ENCODE results near the gene KCNQ5. TPM values are rescaled to one million over a fixed set of nuclear protein-coding genes. Genes with fewer than 3 reads are reported as not detected.
A peak's percentile ranks its signal among the peaks of the same experiment; 100 is the strongest.
"Not testable (repeated sequence)": the region's sequence is repeated elsewhere in the genome, so short reads cannot be mapped to it uniquely, and the experiment has no call there.

The KCNQ5 gene
- total RNA-seq, 3 donors from 2014 or later (not counting 1 experiment from before 2014, with no cell fraction given): 8.2 to 9.7 (median 8.7) TPM

DNA sequence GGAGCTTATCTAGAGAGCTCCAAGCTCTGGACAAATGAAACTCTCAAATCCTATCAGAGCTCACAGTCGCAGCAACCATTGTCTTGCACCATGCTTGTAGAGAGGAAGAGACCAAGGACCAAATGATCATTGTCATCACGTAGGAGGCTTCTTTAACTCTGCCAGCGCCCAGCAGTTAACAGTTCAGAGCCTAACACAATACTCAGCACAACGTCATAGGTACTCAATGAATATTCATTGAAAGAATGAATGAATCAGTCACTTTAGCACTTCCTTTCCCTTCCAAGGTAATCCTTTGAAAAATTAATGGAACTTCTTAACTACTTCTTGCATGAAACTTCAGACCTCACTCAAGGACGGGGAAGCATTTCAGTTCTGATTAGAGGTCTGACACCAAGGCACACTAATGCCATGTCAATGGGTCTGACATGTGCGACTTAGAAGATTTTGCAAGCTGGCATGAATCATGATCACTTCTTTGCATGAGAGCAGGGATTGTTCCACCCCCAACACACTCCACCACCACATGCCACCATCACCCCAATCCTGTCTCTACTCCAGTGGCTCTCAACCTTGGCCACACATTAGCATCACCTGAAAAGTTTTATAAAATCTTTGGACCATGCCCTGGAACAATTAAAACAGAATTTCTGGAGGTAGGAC is 558.3 kb downstream of the KCNQ5 start:
- no peaks in the 10 kb centered on the region for H3K36me3 Mint-ChIP-seq
- DNase-seq (no peak), ATAC-seq (no peak)
- peaks cover 4% of the 10 kb centered on the region for H3K4me1 ChIP-seq (ENCODE audit: control insufficient read depth, insufficient read depth, low read length)
- no peak overlapping the region for H3K27ac ChIP-seq (ENCODE audit: low read length)
- no peak overlapping the region for H3K4me3 Mint-ChIP-seq
- H3K27me3 ChIP-seq (ENCODE audit: control insufficient read depth, insufficient read depth, low read length): no peaks in the 10 kb centered on the region
- TF ChIP-seq CTCF (IDR thresholded peaks at IDR 0.05): no peak
- H3K36me3 ChIP-seq (ENCODE audit: control insufficient read depth, insufficient read depth, low read length): no peaks in the 10 kb centered on the region
- peaks cover 6 to 8% of the 10 kb centered on the region in 2 donors for H3K4me1 Mint-ChIP-seq
- peak overlapping the region in 1 of 2 donors; percentile 39 for H3K27ac Mint-ChIP-seq
- no peak overlapping the region for H3K4me3 ChIP-seq (ENCODE audit: low read length)
- H3K9me3 ChIP-seq (ENCODE audit: control insufficient read depth, insufficient read depth, low read length): no peaks in the 10 kb centered on the region
- intact Hi-C loops (cut with micrococcal nuclease): loop anchor here (2.0 kb wide), 1 partner anchor 563 kb away; no protein-coding TSS in a partner anchor
- no peaks in the 10 kb centered on the region for H3K27me3 Mint-ChIP-seq (ENCODE audit: low read depth in 2 of 2)
- no peaks in the 10 kb centered on the region for H3K9me3 Mint-ChIP-seq
- WGBS (ENCODE audit: insufficient coverage): 93% methylated on average over 6 of the region's 6 CpGs

DNA sequence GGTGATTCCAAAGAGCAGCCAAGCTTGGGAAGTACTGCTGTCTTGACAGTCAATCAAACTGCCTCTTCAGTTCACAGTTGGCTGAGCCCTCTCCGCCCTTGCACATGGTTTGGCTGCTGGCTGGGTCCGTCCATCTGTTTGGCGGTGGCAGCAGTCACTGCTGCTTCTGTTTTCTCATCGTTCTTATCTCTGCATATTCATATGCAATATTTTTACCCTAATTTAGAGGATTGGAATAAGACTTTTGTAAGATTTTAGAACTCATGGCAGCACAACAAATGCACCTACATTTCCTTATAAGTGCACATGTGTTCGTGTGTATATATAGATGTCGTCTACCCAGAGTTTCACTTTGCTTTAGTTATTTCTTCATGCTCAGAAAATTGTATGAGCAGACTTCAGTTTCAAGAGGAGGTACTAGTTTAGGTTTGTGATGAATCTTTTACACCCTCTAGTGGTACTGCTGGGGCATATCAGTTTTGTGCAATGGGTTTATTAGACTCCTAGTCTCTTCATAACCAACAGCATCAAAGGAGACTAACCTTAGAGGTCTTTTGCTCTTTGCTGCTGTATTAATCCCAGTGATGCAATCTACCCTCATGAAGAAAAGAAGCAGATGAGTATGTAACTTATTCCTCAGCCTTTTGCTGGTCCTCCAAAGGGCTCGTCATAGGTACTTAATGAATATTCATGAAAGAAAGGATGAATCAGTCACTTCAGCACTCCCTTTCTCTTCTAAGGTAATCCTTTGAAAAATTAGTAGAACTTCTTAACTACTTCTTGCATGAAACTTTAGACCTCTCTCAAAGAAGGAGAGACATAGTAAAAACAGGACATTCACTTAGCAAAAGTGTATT is 559.1 kb downstream of the KCNQ5 start:
- DNase-seq: peak in 1 of 2 donors; percentile 65
- H3K36me3 ChIP-seq (ENCODE audit: control insufficient read depth, insufficient read depth, low read length): no peaks in the 10 kb centered on the region
- intact Hi-C loops (cut with micrococcal nuclease): loop anchor here (1.0 to 2.0 kb wide), 2 partner anchors 564 to 769 kb away; no protein-coding TSS in a partner anchor
- peaks cover 4% of the 10 kb centered on the region for H3K4me1 ChIP-seq (ENCODE audit: control insufficient read depth, insufficient read depth, low read length)
- 63% methylated on average over 4 of the region's 7 CpGs for WGBS (ENCODE audit: insufficient coverage)
- H3K27ac ChIP-seq (ENCODE audit: low read length): no peak overlapping the region
- Mint-ChIP-seq H3K27ac (peak overlapping the region in 1 of 2 donors; percentile 39), H3K4me3 (peak overlapping the region; percentile 63), H3K9me3 (no peaks in the 10 kb centered on the region), H3K27me3 (ENCODE audit: low read depth in 2 of 2) (no peaks in the 10 kb centered on the region), H3K36me3 (no peaks in the 10 kb centered on the region), H3K4me1 (peaks cover 6 to 8% of the 10 kb centered on the region in 2 donors)
- no peak overlapping the region for H3K4me3 ChIP-seq (ENCODE audit: low read length)
- H3K9me3 ChIP-seq (ENCODE audit: control insufficient read depth, insufficient read depth, low read length): no peaks in the 10 kb centered on the region
- H3K27me3 ChIP-seq (ENCODE audit: control insufficient read depth, insufficient read depth, low read length): no peaks in the 10 kb centered on the region
- ATAC-seq: peak; percentile 88 to 96 (median 92)
- peak; percentile 83 for TF ChIP-seq CTCF (IDR thresholded peaks at IDR 0.05)

- WGBS (ENCODE audit: insufficient coverage): 86% methylated on average over 1 of the region's 2 CpGs
- no peaks in the 10 kb centered on the region for H3K27me3 ChIP-seq (ENCODE audit: control insufficient read depth, insufficient read depth, low read length)
- no peaks in the 10 kb centered on the region for H3K36me3 Mint-ChIP-seq
- H3K27me3 Mint-ChIP-seq (ENCODE audit: low read depth in 2 of 2): no peaks in the 10 kb centered on the region
- peaks cover 4% of the 10 kb centered on the region for H3K4me1 ChIP-seq (ENCODE audit: control insufficient read depth, insufficient read depth, low read length)
- intact Hi-C loops (cut with micrococcal nuclease): no loop called here
- no peaks in the 10 kb centered on the region for H3K9me3 Mint-ChIP-seq
- H3K27ac Mint-ChIP-seq: no peak overlapping the region
- no peak overlapping the region for H3K4me3 Mint-ChIP-seq
- peaks cover 6 to 8% of the 10 kb centered on the region in 2 donors for H3K4me1 Mint-ChIP-seq
- H3K27ac ChIP-seq (ENCODE audit: low read length): no peak overlapping the region
- no peak for TF ChIP-seq CTCF (IDR thresholded peaks at IDR 0.05)
- H3K9me3 ChIP-seq (ENCODE audit: control insufficient read depth, insufficient read depth, low read length): no peaks in the 10 kb centered on the region
- no peaks in the 10 kb centered on the region for H3K36me3 ChIP-seq (ENCODE audit: control insufficient read depth, insufficient read depth, low read length)
- DNase-seq (no peak), ATAC-seq (no peak)
- no peak overlapping the region for H3K4me3 ChIP-seq (ENCODE audit: low read length)
These were observed 560.2 kb downstream of the KCNQ5 start for GRCh38 chr6:73182021-73182607.

DNA sequence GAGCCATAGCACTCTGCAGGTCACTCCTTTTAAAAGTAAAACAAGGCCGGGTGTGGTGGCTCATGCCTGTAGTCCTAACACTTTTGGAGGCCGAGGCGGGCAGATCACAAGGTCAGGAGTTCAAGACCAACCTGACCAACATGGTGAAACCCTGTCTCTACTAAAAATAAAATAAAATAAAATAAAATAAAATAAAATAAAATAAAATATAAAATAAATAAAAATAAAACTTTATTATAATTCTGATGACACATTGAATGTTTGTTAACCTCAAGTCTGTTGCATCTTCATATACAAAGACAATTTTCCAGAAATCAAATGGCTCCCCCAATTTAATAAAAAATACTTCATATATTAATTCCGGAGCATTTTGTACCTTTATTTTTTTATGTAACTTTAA is 571.4 kb downstream of the KCNQ5 start:
- H3K9me3 Mint-ChIP-seq; H3K9me3 ChIP-seq (ENCODE audit: control insufficient read depth, insufficient read depth, low read length); intact Hi-C loops (cut with micrococcal nuclease); ATAC-seq; H3K36me3 ChIP-seq (ENCODE audit: control insufficient read depth, insufficient read depth, low read length); H3K4me3 ChIP-seq (ENCODE audit: low read length); DNase-seq; H3K27ac ChIP-seq (ENCODE audit: low read length); H3K4me3 Mint-ChIP-seq; H3K4me1 ChIP-seq (ENCODE audit: control insufficient read depth, insufficient read depth, low read length); H3K4me1 Mint-ChIP-seq; H3K27me3 ChIP-seq (ENCODE audit: control insufficient read depth, insufficient read depth, low read length); H3K27ac Mint-ChIP-seq; H3K27me3 Mint-ChIP-seq (ENCODE audit: low read depth in 2 of 2); H3K36me3 Mint-ChIP-seq: not testable (repeated sequence)
- 96% methylated on average over 3 of the region's 4 CpGs for WGBS (ENCODE audit: insufficient coverage)
